ENCODE measurements around the gene BRD3OS. TPM values are rescaled to one million over a fixed set of nuclear protein-coding genes. Genes with fewer than 3 reads are reported as not detected.

Gene BRD3OS
- total and polyA plus RNA-seq, 2 donors (not counting 3 experiments of a cell fraction or from before 2014, with no cell fraction given) = 11.9 to 15.4 TPM

- no TSS peak for BruUV-seq (replicated peaks)
- TF ChIP-seq CTCF (IDR thresholded peaks at IDR 0.05; ENCODE audit: extremely low read depth in 1 of 2, insufficient read depth in 1 of 2, low read depth in 1 of 2, low read length in 2 of 2) (peak in 1 of 2 donors; percentile 6), MAX (IDR thresholded peaks at IDR 0.05; ENCODE audit: insufficient read depth, insufficient read length) (no peak)
- Histone ChIP-seq H3K4me2 (ENCODE audit: insufficient read depth, low read length) (no peak overlapping the region), H3K36me3 (ENCODE audit: control insufficient read depth in 2 of 2, extremely low read depth in 1 of 2, insufficient read depth in 2 of 2, low read length in 2 of 2) (peaks cover 0 to 3% of the 10 kb centered on the region in 2 experiments), H3K9me1 (replicated peaks; ENCODE audit: control insufficient read depth, extremely low read depth, insufficient read depth, low read length) (no peaks in the 10 kb centered on the region), H2AFZ (ENCODE audit: low read depth, low read length) (no peak overlapping the region), H3K79me2 (ENCODE audit: control insufficient read depth, insufficient read depth, low read length) (peaks cover 90% of the 10 kb centered on the region), H3K4me3 (replicated peaks in 1 of 3; ENCODE audit: insufficient read depth in 1 of 3, low read depth in 1 of 3, low read length in 3 of 3) (no peak overlapping the region), H3K9ac (replicated peaks; ENCODE audit: extremely low read depth, insufficient read depth, low read length) (no peak overlapping the region), H3K9me3 (replicated peaks; ENCODE audit: control insufficient read depth, insufficient read depth, low read length) (no peaks in the 10 kb centered on the region), H3K4me1 (ENCODE audit: control insufficient read depth, extremely low read depth, insufficient read depth, low read length) (peaks cover 8% of the 10 kb centered on the region), H4K20me1 (replicated peaks; ENCODE audit: control insufficient read depth, extremely low read depth, insufficient read depth, low read length) (peaks cover 3% of the 10 kb centered on the region), H3K27ac (ENCODE audit: insufficient read depth, low read depth, low read length) (no peak overlapping the region), H3K27me3 (ENCODE audit: control insufficient read depth in 2 of 2, insufficient read depth in 2 of 2, low read length in 2 of 2) (no peaks in the 10 kb centered on the region)
- DNase-seq (ENCODE audit: low read depth, low spot score) (no peak), FAIRE-seq (no peak)
- POLR2A ChIA-PET = interaction anchor here (0.6 kb wide), 1 partner anchor 325 kb away, joined by 3 read pairs; no protein-coding TSS in a partner anchor
- intact Hi-C loops (cut with micrococcal nuclease) = loop anchor here (10.0 kb wide), 1 partner anchor 385 kb away; no protein-coding TSS in a partner anchor
- dilution Hi-C loops (cut with MboI; ENCODE audit: extremely low pct_ligation_motif_present, low sequenced_read_pairs) = no loop called here
- CTCF ChIA-PET = no interaction called here
Measured at GRCh38 chr9:134059661-134060395, 34.5 kb downstream of the BRD3OS start.

- POLR2A ChIA-PET = interaction anchor here (0.6 kb wide), 2 partner anchors 273 to 325 kb away, joined by 3 to 4 read pairs; no protein-coding TSS in a partner anchor
- intact Hi-C loops (cut with micrococcal nuclease) = loop anchor here (10.0 kb wide), 1 partner anchor 384 kb away; no protein-coding TSS in a partner anchor
- peaks cover 5% of the 10 kb centered on the region for H4K20me1 ChIP-seq (replicated peaks; ENCODE audit: control insufficient read depth, extremely low read depth, insufficient read depth, low read length)
Measured at GRCh38 chr9:134060546-134060945, 35.3 kb downstream of the BRD3OS start.

More at GRCh38 chr9:134060546-134060945, 35.3 kb downstream of the BRD3OS start:
- Histone ChIP-seq H3K9me1 (replicated peaks; ENCODE audit: control insufficient read depth, extremely low read depth, insufficient read depth, low read length) (no peaks in the 10 kb centered on the region), H3K4me2 (ENCODE audit: insufficient read depth, low read length) (no peak overlapping the region), H3K4me1 (ENCODE audit: control insufficient read depth, extremely low read depth, insufficient read depth, low read length) (peaks cover 11% of the 10 kb centered on the region), H3K9me3 (replicated peaks; ENCODE audit: control insufficient read depth, insufficient read depth, low read length) (no peaks in the 10 kb centered on the region), H3K9ac (replicated peaks; ENCODE audit: extremely low read depth, insufficient read depth, low read length) (no peak overlapping the region), H3K27ac (ENCODE audit: insufficient read depth, low read depth, low read length) (no peak overlapping the region), H2AFZ (ENCODE audit: low read depth, low read length) (no peak overlapping the region), H3K4me3 (replicated peaks in 1 of 3; ENCODE audit: insufficient read depth in 1 of 3, low read depth in 1 of 3, low read length in 3 of 3) (no peak overlapping the region), H3K79me2 (ENCODE audit: control insufficient read depth, insufficient read depth, low read length) (peaks cover 90% of the 10 kb centered on the region), H3K27me3 (ENCODE audit: control insufficient read depth in 2 of 2, insufficient read depth in 2 of 2, low read length in 2 of 2) (no peaks in the 10 kb centered on the region), H3K36me3 (ENCODE audit: control insufficient read depth in 2 of 2, extremely low read depth in 1 of 2, insufficient read depth in 2 of 2, low read length in 2 of 2) (peaks cover 0 to 3% of the 10 kb centered on the region in 2 experiments)
- dilution Hi-C loops (cut with MboI; ENCODE audit: extremely low pct_ligation_motif_present, low sequenced_read_pairs) = no loop called here
- no peak for TF ChIP-seq MAX (IDR thresholded peaks at IDR 0.05; ENCODE audit: insufficient read depth, insufficient read length)
- TF ChIP-seq FOS (IDR thresholded peaks at IDR 0.05; ENCODE audit: borderline replicate concordance, insufficient read depth, low read length) = no peak
- no peak for TF ChIP-seq POLR2A (IDR thresholded peaks at IDR 0.05; ENCODE audit: low read depth, low read length)
- no peak for TF ChIP-seq POLR2AphosphoS5 (IDR thresholded peaks at IDR 0.05; ENCODE audit: insufficient read depth, low read depth, low read length)
- TF ChIP-seq JUN (IDR thresholded peaks at IDR 0.05; ENCODE audit: borderline replicate concordance, insufficient read depth, insufficient read length, low read depth) = no peak
- no peak for TF ChIP-seq MYC (IDR thresholded peaks at IDR 0.05; ENCODE audit: low read depth, low read length)
- no peak for TF ChIP-seq CTCF (IDR thresholded peaks at IDR 0.05; ENCODE audit: extremely low read depth in 1 of 2, insufficient read depth in 1 of 2, low read depth in 1 of 2, low read length in 2 of 2)
- no peak for TF ChIP-seq GATA2 (IDR thresholded peaks at IDR 0.05; ENCODE audit: insufficient read depth, insufficient read length, low read depth, low read length)
- TF ChIP-seq EZH2 (IDR thresholded peaks at IDR 0.05; ENCODE audit: borderline replicate concordance, low read depth, low read length, severe bottlenecking) = no peak
- BruUV-seq (replicated peaks) = no TSS peak
- CTCF ChIA-PET = no interaction called here
- FAIRE-seq = no peak
- no peak for DNase-seq (ENCODE audit: low read depth, low spot score)
